Stimulated activated CD4-positive, alpha-beta T cell treated with anti-CD3 and anti-CD28 coated beads, TNF-alpha, amount 100 ng/mL, for 24 hours (primary cell): Measurements from ENCODE around the gene KIF16B.

Source experiments
- DNase-seq, 3 experiments: peaks; one replicate each; pipeline ENCODE4 v3.0.0-alpha.2; 2020; ENCODE audit warnings: low read depth in 3 of 3

Gene KIF16B

DNA sequence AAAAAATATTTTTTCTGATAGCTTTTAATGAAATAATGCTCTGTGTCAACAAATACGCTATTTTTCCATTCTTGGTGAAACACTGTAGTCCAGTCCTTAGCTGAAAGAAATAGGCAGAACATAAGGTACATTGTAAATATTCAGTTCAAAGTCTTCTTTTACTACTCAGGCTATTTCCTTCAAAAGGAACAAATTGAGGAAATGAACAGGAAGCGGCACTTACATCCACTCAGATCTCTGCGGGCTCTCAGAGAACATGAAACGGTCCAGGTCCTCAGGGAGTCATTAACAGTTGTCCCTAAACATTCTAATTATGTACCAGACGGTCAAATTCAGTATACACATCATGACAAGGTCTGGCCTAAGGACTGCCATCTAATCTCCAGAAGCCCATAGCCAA lies 212.6 kb downstream of the KIF16B start:
- DNase-seq: no peak

DNA sequence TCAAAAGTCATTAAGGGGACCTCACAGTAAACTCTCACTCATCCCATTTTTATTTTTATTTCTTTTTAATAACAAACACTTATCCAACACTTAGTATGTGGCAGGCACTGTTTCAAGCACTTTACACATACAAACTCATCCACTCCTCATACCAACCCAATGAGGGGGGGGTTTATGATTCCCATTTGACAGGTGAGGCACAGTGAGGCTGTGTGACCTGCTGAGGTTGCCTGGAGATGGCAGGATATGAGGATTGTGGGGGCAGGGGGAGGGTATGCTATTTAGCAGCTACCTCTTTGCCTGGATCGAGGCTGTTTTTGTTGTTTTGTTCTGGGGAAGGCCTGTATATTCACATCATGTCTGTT lies 219.8 kb downstream of the KIF16B start:
- DNase-seq: no peak

DNA sequence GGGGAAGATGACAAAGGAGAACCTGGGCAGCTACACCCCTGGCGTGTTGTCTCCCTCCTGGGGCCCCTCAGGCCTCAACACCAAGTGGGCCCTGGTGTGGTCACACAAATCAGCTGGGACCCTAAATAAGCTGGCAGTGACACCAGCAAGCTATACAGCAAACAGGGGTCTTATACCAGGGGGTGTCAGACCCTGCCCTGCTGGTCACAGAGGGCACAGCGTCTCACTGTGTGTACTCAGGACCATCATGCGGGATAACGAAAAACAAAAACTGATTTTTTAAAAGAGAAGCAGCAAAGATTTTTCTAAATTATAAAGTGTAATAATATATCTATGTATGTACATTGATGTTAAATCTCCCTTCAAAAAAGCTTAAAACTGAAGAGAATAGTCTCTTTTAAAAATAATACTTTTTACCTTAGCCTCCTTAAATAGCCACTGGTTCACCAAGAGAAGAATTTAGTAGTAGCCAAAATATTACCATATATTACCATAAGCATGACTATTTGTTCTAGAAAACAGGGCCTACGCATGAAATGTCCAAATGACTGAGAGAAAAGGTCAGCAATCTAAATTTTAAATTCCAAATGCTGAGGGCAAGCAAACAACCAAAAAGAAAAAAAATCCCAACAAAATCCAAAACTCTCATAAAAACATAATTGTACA lies 220.4 kb downstream of the KIF16B start:
- no peak for DNase-seq

DNA sequence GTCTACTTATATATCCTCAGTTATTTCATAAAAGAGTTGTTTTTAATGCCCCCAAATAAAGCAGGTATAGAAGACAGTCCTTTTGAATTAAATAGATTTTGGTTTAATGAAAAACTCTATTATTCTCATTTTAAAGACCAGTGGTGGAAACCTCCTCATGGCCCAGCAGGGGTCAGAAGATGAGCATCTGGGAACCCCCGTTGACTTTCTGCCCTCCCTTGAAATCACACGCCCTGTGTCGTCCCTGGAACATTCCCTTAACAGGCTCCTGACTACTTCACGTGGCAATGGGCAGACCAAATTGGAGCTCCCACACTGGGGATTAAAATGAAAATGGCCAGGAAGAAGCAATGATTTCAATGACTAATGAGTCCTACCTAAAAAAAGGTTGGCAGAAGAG lies 220.9 kb downstream of the KIF16B start:
- DNase-seq: no peak

DNA sequence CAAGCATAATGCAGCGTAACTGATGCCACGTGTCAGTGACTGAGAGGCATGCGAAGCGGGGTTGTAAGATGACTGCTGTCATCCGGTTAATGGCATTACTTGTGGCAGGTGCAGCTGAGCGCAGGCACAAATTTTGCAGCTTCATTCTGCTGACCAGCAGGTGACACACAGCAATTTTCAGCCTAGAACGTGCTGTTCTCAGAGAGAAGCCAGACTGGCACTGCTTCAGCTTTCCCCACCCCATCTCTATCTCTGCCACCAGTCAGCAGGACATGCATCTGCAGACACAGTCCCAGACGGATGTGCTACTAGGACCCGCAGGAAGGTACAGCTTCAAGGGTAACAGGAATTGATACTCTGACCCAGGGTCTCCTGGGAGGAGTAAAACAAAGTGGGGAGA lies 221.8 kb downstream of the KIF16B start:
- no peak for DNase-seq

DNA sequence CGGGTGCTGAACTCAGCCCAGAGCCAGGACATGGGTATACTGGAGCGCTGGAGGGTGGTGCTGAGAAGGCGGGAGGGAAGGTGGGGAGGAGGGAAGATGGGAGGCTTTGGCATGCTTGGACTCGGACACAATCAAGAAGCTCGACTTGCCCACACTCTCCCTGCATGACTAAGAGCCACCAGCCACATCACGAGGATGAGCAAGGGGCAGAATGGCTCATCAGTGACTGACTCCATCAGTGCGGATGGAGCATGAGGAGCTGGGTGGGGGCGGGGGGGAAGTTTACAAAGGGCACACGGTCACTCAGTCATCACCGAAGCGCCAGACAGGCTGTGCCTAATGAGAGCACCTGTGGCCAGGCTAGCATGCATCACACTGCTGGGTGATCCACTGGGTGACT lies 222.8 kb downstream of the KIF16B start:
- DNase-seq: no peak

DNA sequence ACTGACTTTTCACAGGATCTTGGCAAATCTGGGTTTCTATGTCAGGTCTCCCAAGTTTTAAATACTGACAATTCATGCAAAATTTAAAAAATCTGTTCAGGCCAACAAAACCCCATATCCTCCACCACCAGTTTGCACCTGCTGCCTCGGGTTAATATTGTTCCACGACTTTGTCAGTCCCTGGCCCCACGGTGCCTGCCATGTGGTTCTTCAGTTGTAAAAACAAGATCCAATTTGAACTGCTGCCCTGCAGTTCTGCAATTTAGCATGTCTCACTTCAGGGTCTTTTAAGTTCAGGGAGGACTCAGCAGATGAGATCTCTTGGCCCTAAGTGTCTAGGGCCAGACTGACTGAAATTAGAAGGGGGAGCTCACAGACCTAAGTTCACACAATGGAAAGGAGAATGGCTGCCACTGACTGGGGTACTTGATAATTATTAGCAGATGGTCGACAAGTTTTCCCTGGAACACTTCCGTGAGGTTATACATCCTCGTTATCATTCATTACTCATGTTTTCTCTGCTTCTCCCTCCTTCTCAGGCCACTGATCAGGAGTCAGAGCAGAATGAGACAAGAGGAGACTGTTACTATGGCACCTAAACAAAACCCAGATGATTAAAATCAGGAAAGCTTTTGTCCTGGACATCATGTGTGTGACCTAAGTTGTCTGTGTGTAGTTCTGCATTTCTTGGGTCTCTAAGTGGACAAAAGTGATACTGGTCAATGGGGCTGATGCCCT lies 223.6 kb downstream of the KIF16B start:
- DNase-seq: no peak

DNA sequence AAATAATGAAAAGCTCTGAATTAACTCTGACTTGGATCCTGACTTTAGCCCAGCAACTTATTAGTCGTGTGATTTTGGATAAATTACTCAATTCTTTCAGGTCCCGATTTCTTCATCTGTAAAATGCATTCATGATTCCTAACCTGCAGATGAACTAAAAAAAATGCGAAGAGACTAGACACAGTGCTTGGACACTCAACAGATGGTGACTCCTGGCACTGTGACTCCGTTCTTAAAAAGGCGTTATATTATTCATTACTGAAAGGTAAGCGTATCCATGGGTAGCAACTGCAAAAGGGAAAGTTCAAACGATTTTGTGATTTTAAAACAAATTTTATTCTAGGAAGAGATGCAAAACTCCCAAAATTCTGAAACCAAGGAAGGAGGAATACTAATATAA lies 226.3 kb downstream of the KIF16B start:
- no peak for DNase-seq

DNA sequence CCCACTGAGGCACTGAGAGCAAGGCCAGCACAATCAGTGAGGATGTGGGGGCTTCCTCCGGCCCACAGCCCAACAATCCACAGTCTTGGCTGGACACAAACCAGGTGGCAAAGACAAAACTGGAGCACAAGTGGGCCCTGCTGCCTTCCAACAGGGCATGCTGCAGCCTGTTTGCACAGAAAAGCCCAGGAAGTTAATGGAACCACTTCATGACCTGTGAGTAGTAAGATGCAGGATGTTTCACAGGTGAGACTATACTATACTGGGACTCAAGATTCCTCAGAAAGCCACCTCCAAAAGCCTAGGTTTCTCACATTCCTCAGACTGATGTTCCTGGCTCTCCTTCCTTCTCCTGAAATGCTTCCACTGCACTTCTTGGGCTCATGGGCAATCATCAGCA lies 235.5 kb downstream of the KIF16B start:
- no peak for DNase-seq

DNA sequence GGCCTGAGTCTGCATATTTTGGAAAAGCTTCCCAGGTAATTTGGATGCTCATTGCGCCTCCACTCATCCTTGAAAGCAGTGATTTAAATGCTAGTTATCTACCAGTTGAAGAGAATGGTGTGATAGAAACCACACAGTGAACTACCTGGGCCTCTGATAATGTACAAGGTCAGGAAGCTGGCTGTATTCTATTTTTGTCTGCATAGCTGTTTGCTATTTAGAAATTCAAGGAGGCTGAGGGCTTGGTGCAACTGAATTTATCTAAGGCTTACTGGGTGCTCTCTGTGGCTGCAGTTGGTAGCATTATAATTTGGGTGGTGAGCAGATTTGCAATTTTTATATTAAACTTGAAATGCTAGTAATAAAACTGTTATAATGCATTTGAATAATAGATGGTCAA lies 245.6 kb downstream of the KIF16B start:
- DNase-seq: no peak

DNA sequence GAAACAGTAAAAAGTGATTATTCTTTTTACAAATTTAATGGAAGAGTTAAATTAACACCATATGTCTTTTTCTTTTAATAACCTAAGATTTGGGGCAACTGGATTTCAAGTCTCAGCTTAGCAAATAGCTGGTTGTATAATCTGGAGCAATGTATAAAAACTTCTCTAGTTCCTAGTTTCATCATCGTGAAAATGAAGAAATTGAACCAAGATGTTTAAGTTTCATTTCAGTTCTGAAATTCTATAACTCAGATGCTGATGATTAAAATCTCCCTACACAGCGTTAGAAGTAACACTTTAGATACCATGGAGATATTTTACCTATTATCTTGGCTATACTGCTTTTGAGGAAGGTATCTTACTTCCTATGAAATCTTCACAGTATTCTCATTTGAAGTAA lies 252.0 kb downstream of the KIF16B start:
- no peak for DNase-seq

DNA sequence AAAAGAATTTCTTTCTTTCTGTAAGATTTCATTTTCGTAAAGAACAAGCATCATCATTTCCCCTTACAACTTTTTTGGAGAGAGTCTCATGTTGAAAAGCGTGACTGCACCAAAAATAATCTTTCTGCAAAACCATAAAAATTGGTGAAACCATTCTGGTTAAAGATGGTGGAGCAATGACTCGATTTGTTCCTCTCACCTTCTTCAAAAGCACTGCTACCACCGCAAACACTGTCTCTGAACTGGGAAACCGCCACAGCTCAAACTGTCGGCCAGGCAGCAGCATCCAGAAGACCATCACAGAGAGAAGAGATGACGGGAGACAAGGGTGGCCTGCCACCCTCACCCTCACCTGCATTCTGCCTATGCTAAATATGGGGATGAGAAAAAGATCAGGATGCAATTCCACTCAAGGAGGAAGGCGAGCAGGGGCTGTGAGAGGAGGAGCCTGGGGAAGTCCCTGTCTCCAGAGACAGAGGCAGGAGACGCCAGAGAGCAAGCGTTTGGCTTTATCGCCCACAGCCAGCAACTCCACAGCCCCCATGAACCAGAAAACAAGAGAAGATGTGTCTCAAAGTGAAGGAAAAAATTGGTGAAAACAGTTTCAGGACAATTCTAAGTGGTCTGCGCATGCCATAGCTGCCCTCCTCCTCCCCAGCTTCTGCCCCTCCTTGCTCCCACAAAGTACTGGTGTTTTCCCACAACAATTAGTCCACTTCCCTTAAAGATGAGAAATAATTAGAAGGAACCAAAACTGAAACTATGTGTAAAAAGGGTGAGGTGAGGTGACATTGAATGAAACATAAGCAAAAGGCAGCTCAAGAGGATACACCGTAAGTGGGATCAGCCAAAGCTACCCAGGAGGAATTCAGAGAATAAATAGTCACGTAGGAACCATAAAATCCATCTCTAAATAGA lies 255.5 kb downstream of the KIF16B start:
- DNase-seq: no peak

DNA sequence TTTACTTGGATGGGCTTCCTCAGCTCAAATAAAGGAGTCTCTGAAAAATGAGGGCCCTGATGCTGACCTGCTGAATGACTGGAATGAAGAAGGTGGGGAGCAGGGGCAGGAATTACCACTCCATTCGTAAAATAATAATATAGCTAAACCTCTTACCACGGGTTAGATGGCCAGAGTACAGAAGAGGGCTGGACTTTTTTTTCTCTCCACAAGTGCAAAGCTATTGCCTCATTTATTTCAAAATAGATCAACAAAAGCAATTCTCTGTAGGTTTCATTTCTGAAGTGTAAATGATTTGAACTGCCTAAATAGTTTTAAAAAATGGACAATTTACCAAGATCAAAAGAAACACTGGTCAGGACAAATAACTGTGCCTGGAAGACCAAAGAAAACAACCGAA lies 256.7 kb downstream of the KIF16B start:
- DNase-seq: no peak

DNA sequence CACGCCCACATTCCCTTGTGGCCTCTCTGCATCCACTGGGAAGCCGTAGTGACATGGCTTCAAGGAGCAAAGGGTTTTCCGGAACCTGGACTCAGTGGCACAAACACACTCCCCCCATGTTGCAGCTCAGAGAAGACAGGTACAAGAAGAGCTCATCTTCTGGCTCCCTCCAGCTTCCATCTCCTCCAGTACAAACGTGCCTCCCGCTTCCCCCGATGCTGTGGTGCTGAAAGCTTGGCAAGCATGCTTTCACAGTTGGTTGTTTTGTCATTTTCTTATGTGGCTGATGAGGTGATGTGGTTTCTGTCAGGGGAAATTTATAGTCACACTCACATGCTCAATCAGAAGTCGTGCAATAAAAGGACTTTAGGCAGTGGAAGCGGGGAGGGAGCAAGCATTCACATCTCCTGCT lies 258.5 kb downstream of the KIF16B start:
- DNase-seq: no peak

DNA sequence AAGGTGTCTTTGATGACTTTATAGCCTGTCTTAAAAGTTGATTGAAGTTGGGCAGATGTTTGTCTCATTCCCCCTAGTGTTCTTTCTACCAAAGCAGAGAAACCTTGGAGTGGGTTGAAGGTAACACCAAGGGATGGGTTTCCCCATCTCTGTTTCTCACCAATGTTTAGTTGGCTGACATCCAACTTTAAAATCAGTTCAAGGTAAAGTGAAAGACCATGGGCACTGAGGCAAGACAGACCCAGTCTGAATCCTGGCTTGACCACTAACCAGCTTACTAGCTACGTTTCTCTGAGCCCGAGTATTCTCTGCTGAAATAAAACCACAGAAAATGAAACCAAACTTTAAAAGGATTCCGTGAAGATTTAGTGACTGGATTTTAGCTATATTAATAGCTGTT lies 258.9 kb downstream of the KIF16B start:
- DNase-seq: no peak

DNA sequence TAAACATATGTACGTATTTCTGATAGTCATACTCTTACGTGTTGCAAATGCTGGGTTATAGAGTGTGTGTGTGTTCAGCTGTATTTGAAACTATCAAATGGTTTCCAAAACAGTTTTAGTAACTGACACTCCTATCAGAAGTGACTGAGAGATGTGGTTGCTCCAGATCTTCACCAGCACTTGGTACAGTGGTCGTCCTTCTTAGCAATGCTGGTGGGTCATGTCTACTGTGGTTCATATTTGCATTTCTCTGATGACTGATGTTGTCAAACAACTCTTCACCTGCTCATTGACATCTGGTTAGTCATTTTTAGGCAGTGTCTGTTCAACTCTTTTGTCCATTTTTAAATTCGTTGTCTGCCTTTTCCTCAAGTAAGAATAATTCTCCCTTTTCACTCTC lies 259.3 kb downstream of the KIF16B start:
- no peak for DNase-seq

DNA sequence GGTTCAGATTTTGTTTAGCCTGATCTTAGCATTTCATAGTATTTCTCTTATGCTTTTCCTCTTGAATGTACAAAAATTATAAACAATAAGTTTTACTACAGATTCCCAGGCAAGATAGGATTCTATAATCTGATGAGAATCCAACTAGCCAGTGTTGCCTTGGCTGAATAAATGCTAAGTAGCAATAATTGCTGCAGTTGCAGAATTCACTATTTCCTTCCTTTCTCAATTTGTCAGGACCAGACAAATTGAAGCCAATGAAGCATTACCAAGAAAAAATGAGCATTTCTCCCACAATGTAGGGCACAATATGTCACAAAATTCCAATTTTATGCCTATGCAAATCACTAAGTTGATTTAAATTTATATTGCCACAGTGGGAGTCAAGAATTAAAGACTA lies 260.2 kb downstream of the KIF16B start:
- DNase-seq: no peak

DNA sequence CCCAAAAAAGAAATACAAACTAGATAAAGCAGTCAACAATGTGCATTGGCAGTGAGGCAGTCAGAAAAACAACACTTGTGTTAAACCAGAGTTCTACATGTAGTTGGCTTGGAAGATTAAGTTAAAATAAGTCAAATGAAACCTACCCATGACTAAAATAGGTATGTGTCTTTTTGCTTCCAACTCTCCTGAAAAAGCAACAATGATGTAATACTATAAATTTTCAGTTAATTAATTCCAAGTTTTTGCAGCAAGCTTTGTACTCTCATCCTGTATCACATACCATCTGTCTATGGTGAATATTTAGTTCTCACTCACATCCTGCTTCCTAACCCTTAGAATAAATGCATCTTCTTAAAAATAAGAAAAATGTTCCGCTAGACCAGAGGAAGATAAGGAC lies 261.5 kb downstream of the KIF16B start:
- DNase-seq: no peak

DNA sequence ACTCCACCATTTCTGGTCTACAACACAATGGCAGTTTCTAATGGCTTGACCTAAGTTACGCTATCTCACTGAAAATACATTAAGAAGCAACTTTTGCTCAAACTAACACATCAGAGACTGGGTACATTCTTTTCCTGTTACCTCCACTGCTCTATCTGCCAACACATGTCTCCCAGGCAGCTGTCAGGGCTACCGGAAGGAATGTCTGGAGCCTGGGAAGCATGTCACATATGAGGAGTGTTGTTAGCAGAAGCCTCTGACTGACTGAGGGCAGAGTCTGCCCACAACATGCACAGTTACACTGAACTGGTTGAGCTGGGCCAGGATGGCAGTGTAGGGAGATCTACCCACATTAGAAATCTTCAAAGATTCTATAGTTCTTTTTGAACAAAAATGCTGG lies 264.5 kb downstream of the KIF16B start:
- DNase-seq: no peak

DNA sequence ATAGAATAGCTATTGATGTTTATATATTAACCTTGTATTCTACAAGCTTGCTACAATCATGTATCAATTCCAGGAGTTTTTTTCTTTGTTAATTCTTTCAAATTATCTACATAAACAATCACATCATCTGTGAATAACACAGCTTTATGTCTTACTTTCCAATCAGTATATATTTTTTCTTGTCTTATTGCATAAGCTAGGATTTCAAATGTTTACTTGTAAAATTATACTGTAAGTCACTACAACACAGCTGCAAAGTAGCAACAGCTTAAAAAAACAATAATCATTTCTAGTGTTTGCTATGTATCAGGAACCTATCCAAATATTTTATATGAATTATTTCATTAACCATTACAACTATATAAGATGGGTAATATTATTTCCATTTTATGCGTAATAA lies 270.4 kb downstream of the KIF16B start:
- DNase-seq: no peak

DNA sequence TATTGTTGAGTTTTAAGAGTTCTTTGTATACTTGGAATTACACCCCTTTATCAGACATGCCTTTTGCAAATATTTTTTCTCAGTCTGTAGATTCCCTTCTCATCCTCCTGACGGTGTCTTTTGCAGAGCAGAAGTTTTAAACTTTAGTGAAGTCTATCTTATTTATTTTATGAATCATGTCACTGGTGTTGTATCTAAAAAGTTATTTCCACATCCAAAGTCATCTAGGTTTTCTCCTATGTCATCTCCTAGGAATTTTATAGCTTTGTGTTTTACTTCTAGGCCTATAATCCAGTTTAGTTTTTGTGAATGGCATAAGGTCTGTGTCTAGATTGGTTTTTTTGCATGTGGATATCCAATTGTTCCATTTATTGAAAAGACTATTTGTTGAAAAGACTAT lies 271.3 kb downstream of the KIF16B start:
- DNase-seq: no peak

DNA sequence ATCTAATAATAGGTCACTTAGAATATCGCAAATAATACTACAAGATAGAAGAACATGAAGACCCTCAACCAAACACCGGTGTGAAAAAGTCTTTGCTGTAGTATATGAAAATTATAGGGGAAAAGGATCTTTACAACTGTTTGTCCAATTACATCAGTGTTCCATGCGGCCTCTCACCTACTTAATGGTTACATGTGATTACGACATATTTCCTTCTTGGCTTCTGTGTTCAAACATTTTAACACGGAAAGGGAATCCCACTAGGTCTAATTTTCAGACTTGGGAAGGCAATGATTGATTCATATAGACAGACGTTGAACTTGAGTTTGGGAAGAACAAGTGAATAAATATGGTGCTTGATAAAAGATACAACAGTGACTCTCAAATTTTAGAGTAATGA lies 273.4 kb downstream of the KIF16B start:
- DNase-seq: no peak

DNA sequence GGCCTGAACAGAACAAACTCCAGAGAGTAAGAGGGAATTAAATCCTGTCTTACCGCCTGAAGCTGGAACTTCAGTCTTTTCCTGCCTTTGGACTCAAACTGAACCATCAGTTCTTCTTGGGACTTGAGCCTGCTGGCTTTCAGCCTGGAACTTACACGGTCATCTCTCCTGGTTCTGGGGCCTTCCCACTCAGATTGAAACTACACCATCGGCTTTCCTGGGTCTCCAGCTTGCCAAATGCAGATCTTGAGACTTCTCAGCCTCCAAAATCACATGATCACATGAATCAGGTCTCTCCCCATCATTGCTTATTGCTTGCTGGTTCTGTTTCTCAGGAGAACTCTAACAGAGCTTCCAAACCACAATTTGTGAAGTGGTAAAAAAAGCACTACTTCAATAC lies 276.3 kb downstream of the KIF16B start:
- no peak for DNase-seq
